ENCODE results near the gene PDE6G. TPM values are rescaled to one million over a fixed set of nuclear protein-coding genes. Genes with fewer than 3 reads are reported as not detected.

PDE6G gene
- total and polyA plus RNA-seq, 2 of the 13 experiments (the other 11 are each of a cell fraction or from before 2014, with no cell fraction given): 1.4 to 6.7 TPM

DNA sequence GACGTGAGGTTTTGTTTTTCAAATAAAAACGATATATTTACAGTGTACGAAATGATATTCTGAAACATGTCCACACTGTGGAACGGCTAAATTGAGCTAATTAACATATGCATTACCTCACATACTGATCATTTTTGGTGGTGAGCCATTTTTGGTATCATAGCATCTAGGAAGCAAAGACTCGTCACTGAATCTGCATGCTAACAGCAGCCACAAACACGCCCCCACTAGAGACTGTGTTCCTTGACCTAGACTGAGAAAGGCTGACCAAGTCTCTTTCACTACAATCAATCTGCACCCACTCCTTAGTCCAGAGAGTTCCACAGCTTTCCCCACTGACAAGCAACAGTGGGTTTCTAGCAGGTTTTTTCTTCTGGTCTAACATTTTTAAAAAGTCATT is 48.9 kb downstream of the PDE6G start:
- TF ChIP-seq MED1 (CRISPR knock-in tag; IDR thresholded peaks at IDR 0.05) (no peak), CEBPG (CRISPR knock-in tag; IDR thresholded peaks at IDR 0.05) (no peak)
- Histone ChIP-seq H3K4me2 (ENCODE audit: low read depth, low read length) (no peak overlapping the region), H3K4me1 (ENCODE audit: insufficient read depth, low read length) (no peaks in the 10 kb centered on the region), H3K36me3 (replicated peaks in 1 of 2; ENCODE audit: control insufficient read depth in 1 of 2, insufficient read depth in 2 of 2, low read length in 2 of 2) (peaks cover 36 to 73% of the 10 kb centered on the region in 2 experiments), H3K9me3 (ENCODE audit: low read length) (no peaks in the 10 kb centered on the region), H2AFZ (ENCODE audit: low read length) (no peak overlapping the region), H4K20me1 (ENCODE audit: insufficient read depth, low read length) (no peaks in the 10 kb centered on the region; the same call in 1 of the 2 replicates), H3K27ac (ENCODE audit: extremely low read length, insufficient read depth, low read length) (no peak overlapping the region), H3K79me2 (ENCODE audit: insufficient read depth, low read length) (peaks cover 4% of the 10 kb centered on the region), H3K27me3 (ENCODE audit: control insufficient read depth in 1 of 2, insufficient read depth in 2 of 2, low read length in 2 of 2) (no peaks in the 10 kb centered on the region), H3K9ac (ENCODE audit: insufficient read depth, low read depth, low read length) (no peak overlapping the region), H3K4me3 (replicated peaks in 1 of 3; ENCODE audit: insufficient read depth in 1 of 3, low read depth in 2 of 3, low read length in 3 of 3) (no peak overlapping the region)
- ATAC-seq (no peak), DNase-seq (ENCODE audit: low spot score) (no peak), FAIRE-seq (no peak)
- ChIA-PET POLR2A (no interaction called here), CTCF (ENCODE audit: low intra/inter-chr PET ratio, low total read pairs) (no interaction called here)
- WGBS (ENCODE audit: low lambda C conversion rate): 98% methylated on average over 6 of the region's 6 CpGs
- in situ Hi-C loops (cut with HindIII; ENCODE audit: extremely low pct_ligation_motif_present, low pct_unique_long_range_greater_than_20kb) (no loop called here), intact Hi-C loops (cut with micrococcal nuclease; ENCODE audit: unreplicated experiment) (no loop called here)
- BruUV-seq (replicated peaks): no TSS peak

DNA sequence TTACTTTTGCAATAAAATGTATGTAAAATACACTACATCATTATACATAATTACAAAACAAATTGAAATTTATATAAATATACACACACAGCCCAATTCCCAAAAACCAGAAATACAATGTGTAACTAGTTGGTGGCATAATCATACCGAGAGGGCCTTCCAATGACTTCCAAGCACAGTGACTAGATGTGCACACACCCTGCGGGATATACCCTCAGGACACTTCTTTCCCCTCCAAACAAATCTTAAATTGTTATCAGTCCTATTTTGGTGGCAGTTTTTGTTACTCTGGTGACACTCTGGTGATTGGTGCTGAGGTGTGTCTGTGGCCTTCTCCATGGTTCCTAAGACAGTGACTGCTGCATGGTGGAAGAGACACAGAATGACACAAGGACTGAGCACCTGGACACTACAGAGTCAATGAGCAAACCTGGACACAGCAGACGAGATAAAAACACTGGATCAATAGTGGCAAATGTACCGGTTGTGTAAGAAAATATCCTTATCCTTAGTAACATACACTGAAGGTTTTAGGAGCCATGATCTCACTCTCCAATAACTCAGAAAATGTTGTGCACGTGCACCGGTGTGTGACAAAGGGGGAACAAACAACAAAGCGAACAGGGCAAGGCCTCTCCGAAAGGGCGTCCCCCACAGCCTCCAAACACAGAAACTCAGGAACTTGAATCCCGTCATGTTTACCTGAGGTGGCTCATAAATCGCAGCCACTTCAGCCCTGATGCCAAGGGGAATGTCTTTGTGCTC is 52.3 kb downstream of the PDE6G start:
- peaks cover 4% of the 10 kb centered on the region for H3K79me2 ChIP-seq (ENCODE audit: insufficient read depth, low read length)
- no peak for DNase-seq (ENCODE audit: low spot score)
- H3K36me3 ChIP-seq (replicated peaks in 1 of 2; ENCODE audit: control insufficient read depth in 1 of 2, insufficient read depth in 2 of 2, low read length in 2 of 2): peaks cover 36 to 77% of the 10 kb centered on the region in 2 experiments
- ChIA-PET POLR2A (no interaction called here), CTCF (ENCODE audit: low intra/inter-chr PET ratio, low total read pairs) (no interaction called here)
- no peak for FAIRE-seq
- no TSS peak for BruUV-seq (replicated peaks)
- no peaks in the 10 kb centered on the region for H3K9me3 ChIP-seq (ENCODE audit: low read length)
- H3K4me3 ChIP-seq (replicated peaks in 1 of 3; ENCODE audit: insufficient read depth in 1 of 3, low read depth in 2 of 3, low read length in 3 of 3): no peak overlapping the region
- in situ Hi-C loops (cut with HindIII; ENCODE audit: extremely low pct_ligation_motif_present, low pct_unique_long_range_greater_than_20kb): no loop called here
- H3K4me2 ChIP-seq (ENCODE audit: low read depth, low read length): no peak overlapping the region
- H3K4me1 ChIP-seq (ENCODE audit: insufficient read depth, low read length): no peaks in the 10 kb centered on the region
- no peaks in the 10 kb centered on the region for H3K27me3 ChIP-seq (ENCODE audit: control insufficient read depth in 1 of 2, insufficient read depth in 2 of 2, low read length in 2 of 2)
- intact Hi-C loops (cut with micrococcal nuclease; ENCODE audit: unreplicated experiment): no loop called here
- no peak overlapping the region for H3K9ac ChIP-seq (ENCODE audit: insufficient read depth, low read depth, low read length)
- H2AFZ ChIP-seq (ENCODE audit: low read length): no peak overlapping the region
- H4K20me1 ChIP-seq (ENCODE audit: insufficient read depth, low read length): peaks cover 10% of the 10 kb centered on the region; the same call in 1 of the 2 replicates
- ATAC-seq: no peak
- WGBS (ENCODE audit: low lambda C conversion rate): 96% methylated on average over 11 of the region's 11 CpGs
- H3K27ac ChIP-seq (ENCODE audit: extremely low read length, insufficient read depth, low read length): no peak overlapping the region
- no peak for TF ChIP-seq ZFP36L2 (CRISPR knock-in tag; IDR thresholded peaks at IDR 0.05)
- TF ChIP-seq XRCC5 (optimal IDR thresholded peaks at IDR 0.05; ENCODE audit: low read length): no peak
- no peak for TF ChIP-seq CBX1 (IDR thresholded peaks at IDR 0.05; ENCODE audit: low read depth)
- TF ChIP-seq, protein P1, sequence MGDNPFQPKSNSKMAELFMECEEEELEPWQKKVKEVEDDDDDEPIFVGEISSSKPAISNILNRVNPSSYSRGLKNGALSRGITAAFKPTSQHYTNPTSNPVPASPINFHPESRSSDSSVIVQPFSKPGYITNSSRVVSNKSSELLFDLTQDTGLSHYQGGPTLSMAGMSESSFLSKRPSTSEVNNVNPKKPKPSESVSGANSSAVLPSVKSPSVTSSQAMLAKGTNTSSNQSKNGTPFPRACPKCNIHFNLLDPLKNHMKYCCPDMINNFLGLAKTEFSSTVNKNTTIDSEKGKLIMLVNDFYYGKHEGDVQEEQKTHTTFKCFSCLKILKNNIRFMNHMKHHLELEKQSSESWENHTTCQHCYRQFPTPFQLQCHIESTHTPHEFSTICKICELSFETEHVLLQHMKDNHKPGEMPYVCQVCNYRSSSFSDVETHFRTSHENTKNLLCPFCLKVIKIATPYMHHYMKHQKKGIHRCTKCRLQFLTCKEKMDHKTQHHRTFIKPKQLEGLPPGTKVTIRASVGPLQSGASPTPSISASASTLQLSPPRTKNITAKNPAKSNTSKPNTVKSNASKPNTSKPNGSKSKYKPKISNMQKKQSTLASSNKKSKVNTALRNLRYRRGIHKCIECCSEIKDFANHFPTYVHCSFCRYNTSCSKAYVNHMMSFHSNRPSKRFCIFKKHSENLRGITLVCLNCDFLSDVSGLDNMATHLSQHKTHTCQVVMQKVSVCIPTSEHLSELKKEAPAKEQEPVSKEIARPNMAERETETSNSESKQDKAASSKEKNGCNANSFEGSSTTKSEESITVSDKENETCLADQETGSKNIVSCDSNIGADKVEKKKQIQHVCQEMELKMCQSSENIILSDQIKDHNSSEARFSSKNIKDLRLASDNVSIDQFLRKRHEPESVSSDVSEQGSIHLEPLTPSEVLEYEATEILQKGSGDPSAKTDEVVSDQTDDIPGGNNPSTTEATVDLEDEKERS (CRISPR knock-in tag; IDR thresholded peaks at IDR 0.05): no peak
- no peak for TF ChIP-seq TBX2 (CRISPR knock-in tag; IDR thresholded peaks at IDR 0.05; ENCODE audit: borderline replicate concordance)
- no peak for TF ChIP-seq MBD4 (IDR thresholded peaks at IDR 0.05; ENCODE audit: borderline replicate concordance, low read length)
- TF ChIP-seq, protein P2, sequence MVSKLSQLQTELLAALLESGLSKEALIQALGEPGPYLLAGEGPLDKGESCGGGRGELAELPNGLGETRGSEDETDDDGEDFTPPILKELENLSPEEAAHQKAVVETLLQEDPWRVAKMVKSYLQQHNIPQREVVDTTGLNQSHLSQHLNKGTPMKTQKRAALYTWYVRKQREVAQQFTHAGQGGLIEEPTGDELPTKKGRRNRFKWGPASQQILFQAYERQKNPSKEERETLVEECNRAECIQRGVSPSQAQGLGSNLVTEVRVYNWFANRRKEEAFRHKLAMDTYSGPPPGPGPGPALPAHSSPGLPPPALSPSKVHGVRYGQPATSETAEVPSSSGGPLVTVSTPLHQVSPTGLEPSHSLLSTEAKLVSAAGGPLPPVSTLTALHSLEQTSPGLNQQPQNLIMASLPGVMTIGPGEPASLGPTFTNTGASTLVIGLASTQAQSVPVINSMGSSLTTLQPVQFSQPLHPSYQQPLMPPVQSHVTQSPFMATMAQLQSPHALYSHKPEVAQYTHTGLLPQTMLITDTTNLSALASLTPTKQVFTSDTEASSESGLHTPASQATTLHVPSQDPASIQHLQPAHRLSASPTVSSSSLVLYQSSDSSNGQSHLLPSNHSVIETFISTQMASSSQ (IDR thresholded peaks at IDR 0.05; ENCODE audit: low read depth): no peak
- TF ChIP-seq, protein P2 (CRISPR knock-in tag; IDR thresholded peaks at IDR 0.05; ENCODE audit: borderline replicate concordance): no peak
- no peak for TF ChIP-seq IRF2 (CRISPR knock-in tag; IDR thresholded peaks at IDR 0.05)
